Measurements from ENCODE around the gene ATP6V1G1. TPM values are rescaled to one million over a fixed set of nuclear protein-coding genes. Genes with fewer than 3 reads are reported as not detected.
"Not testable (repeated sequence)": the region's sequence is repeated elsewhere in the genome, so short reads cannot be mapped to it uniquely, and the experiment has no call there.

Gene ATP6V1G1
- total RNA-seq, 1 donor from 2014 or later, result 81.1 TPM

DNA sequence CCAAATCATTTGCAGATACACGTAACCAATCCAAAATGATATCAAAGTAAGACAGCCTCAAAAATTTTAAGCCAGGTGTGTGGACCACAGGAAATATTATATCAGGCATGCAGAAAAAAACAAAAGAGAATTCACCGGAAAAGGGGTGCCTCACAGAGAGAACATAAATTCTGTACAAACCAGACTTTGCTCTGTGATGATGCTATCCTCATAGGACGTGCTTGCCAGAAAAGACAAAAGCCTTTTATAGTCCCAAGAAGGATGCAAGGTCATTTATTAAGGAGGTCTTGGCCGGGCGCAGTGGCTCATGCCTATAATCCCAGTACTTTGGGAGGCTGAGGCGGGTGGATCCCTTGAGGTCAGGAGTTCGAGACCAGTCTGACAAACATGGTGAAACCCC lies 16.8 kb upstream of the ATP6V1G1 start:
- no peak overlapping the region for H3K4me3 ChIP-seq
- TF ChIP-seq, protein P1, sequence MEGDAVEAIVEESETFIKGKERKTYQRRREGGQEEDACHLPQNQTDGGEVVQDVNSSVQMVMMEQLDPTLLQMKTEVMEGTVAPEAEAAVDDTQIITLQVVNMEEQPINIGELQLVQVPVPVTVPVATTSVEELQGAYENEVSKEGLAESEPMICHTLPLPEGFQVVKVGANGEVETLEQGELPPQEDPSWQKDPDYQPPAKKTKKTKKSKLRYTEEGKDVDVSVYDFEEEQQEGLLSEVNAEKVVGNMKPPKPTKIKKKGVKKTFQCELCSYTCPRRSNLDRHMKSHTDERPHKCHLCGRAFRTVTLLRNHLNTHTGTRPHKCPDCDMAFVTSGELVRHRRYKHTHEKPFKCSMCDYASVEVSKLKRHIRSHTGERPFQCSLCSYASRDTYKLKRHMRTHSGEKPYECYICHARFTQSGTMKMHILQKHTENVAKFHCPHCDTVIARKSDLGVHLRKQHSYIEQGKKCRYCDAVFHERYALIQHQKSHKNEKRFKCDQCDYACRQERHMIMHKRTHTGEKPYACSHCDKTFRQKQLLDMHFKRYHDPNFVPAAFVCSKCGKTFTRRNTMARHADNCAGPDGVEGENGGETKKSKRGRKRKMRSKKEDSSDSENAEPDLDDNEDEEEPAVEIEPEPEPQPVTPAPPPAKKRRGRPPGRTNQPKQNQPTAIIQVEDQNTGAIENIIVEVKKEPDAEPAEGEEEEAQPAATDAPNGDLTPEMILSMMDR (IDR thresholded peaks at IDR 0.05; ENCODE audit: borderline replicate concordance), result no peak
- H3K4me1 ChIP-seq, result no peaks in the 10 kb centered on the region
- H3K36me3 ChIP-seq, result no peaks in the 10 kb centered on the region
- DNase-seq, result no peak
- H3K27ac ChIP-seq (replicated peaks), result no peak overlapping the region
- H3K27me3 ChIP-seq (ENCODE audit: low read depth), result peaks cover 10% of the 10 kb centered on the region
- no peaks in the 10 kb centered on the region for H3K9me3 ChIP-seq (replicated peaks)
- intact Hi-C loops (cut with micrococcal nuclease), result no loop called here

DNA sequence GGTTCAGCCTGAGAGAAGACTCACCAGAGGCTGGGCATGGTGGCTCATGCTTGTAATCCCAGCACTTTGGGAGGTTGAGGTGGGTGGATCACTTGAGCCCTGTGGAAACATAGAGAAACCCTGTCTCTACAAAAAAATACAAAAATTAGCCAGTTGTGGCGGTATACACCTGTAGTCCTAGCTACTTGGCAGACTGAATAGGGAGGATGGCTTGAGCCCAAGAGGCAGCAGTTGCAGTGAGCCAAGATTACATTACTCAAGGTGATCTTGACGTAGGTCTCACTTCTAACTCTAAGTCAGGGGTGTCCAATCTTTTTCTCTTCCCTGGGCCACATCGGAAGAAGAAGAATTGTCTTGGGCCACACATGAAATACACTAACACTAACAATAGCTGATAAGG lies 16.2 kb upstream of the ATP6V1G1 start:
- no peaks in the 10 kb centered on the region for H3K4me1 ChIP-seq
- no peak overlapping the region for H3K4me3 ChIP-seq
- TF ChIP-seq, protein P1 (IDR thresholded peaks at IDR 0.05; ENCODE audit: borderline replicate concordance), result no peak
- no peaks in the 10 kb centered on the region for H3K9me3 ChIP-seq (replicated peaks)
- H3K27ac ChIP-seq (replicated peaks), result no peak overlapping the region
- intact Hi-C loops (cut with micrococcal nuclease), result no loop called here
- H3K27me3 ChIP-seq (ENCODE audit: low read depth), result peaks cover 7% of the 10 kb centered on the region
- H3K36me3 ChIP-seq, result no peaks in the 10 kb centered on the region
- no peak for DNase-seq

DNA sequence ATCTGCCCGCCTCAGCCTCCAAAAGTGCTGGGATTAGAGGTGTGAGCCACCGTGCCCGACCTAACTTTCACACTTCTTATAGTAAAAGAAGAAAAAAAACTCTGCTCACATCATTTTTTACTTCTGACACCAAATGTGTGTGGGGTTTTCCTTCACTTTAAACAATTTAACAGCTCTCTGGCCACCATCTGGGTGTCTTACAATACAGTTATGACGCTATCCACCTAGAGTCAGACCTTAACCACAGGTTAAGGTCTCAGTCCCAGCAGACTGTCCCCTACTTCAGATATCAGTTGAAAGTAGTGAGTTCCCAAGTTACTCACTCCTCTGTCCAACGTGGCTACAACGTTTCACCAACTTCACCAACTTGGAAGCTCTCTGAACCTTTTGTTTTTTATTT lies 15.4 kb upstream of the ATP6V1G1 start:
- TF ChIP-seq, protein P1 (IDR thresholded peaks at IDR 0.05; ENCODE audit: borderline replicate concordance), result no peak
- no peaks in the 10 kb centered on the region for H3K36me3 ChIP-seq
- DNase-seq, result no peak
- H3K4me3 ChIP-seq, result no peak overlapping the region
- intact Hi-C loops (cut with micrococcal nuclease), result no loop called here
- H3K4me1 ChIP-seq, result no peaks in the 10 kb centered on the region
- H3K9me3 ChIP-seq (replicated peaks), result no peaks in the 10 kb centered on the region
- peaks cover 7% of the 10 kb centered on the region for H3K27me3 ChIP-seq (ENCODE audit: low read depth)
- no peak overlapping the region for H3K27ac ChIP-seq (replicated peaks)

DNA sequence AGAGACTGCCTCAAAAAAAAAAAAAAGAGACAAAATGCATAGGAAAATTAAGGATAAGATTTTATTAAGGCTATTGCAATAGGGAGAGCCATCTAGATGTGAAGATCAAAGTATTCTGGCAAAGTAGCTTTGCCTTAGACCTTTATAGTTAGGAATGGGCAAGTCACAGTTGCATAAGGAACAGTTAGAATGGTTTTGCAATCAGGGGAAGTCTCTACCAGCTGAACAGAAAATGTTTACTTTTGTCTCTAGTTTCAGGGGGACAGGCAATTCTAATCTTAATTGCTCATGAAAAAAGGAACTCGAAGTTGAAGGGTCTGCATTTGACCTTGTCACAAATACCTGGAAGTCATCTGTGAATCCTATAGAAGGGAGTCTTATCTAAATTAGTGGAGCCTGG lies 13.1 kb upstream of the ATP6V1G1 start:
- no peaks in the 10 kb centered on the region for H3K36me3 ChIP-seq
- H3K4me3 ChIP-seq, result no peak overlapping the region
- H3K4me1 ChIP-seq, result no peaks in the 10 kb centered on the region
- TF ChIP-seq, protein P1 (IDR thresholded peaks at IDR 0.05; ENCODE audit: borderline replicate concordance), result no peak
- no peak overlapping the region for H3K27ac ChIP-seq (replicated peaks)
- H3K27me3 ChIP-seq (ENCODE audit: low read depth), result no peaks in the 10 kb centered on the region
- intact Hi-C loops (cut with micrococcal nuclease), result no loop called here
- DNase-seq, result no peak
- H3K9me3 ChIP-seq (replicated peaks), result no peaks in the 10 kb centered on the region

DNA sequence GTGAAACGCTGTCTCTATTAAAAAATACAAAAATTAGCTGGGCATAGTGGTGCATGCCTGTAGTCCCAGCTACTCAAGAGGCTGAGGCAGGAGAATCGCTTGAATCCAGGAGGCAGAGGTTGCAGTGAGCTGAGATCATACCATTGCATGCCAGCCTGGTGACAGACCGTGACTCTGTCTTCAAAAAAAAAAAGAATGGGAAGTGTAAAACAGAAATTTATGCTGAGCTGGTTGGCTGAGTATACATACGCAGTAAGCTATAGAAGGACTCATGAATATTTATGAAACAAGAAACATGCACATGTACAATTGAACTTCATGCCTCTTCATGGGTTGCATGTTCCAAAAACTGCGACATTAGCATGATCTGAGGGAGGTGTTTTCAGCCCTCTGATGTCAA lies 10.8 kb upstream of the ATP6V1G1 start:
- DNase-seq; H3K4me1 ChIP-seq; H3K27ac ChIP-seq (replicated peaks); intact Hi-C loops (cut with micrococcal nuclease); H3K36me3 ChIP-seq; H3K27me3 ChIP-seq (ENCODE audit: low read depth); H3K4me3 ChIP-seq; H3K9me3 ChIP-seq (replicated peaks): not testable (repeated sequence)

DNA sequence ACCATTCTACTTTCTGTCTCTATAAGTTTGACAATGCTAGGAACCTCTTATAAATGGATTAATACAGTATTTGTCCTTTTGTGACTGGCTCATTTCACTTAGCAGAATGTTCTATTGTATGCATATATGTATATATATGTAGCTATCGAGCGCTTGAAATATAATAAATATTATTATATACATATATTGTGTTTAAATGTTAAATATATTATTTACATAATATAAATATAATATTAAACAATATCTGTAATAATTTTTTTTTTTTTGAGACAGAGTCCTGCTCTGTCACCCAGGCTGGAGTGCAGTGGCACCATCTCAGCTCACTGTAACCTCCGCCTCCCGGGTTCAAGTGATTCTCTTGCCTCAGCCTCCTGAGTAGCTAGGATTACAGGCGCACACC lies 9.4 kb upstream of the ATP6V1G1 start:
- H3K4me3 ChIP-seq; H3K36me3 ChIP-seq; intact Hi-C loops (cut with micrococcal nuclease); H3K27ac ChIP-seq (replicated peaks); H3K4me1 ChIP-seq; H3K9me3 ChIP-seq (replicated peaks); DNase-seq; H3K27me3 ChIP-seq (ENCODE audit: low read depth): not testable (repeated sequence)

Measured in left ventricle myocardium inferior (tissue), 1 donor.